H1 (cell line): ENCODE data around the gene PXT1. TPM values are rescaled to one million over a fixed set of nuclear protein-coding genes. Genes with fewer than 3 reads are reported as not detected.

Experiments used
- CHD2 ChIP-seq: IDR thresholded peaks from 2 replicates; pipeline ENCODE4 v1.6.1; 2012; ENCODE audit warnings: low read length, improper control_type of control experiment
- NRF1 ChIP-seq: IDR thresholded peaks from 2 replicates; pipeline ENCODE4 v1.6.1; 2011; ENCODE audit warnings: mild to moderate bottlenecking, low read depth, low read length, improper control_type of control experiment
- POU5F1 ChIP-seq: IDR thresholded peaks from 2 replicates; pipeline ENCODE4 v1.6.1; 2011; ENCODE audit warnings: low read depth, mild to moderate bottlenecking, low read length, moderate library complexity
- SRF ChIP-seq: IDR thresholded peaks from 2 replicates; pipeline ENCODE4 v1.6.1; 2011; ENCODE audit warnings: mild to moderate bottlenecking, low read depth, low read length, moderate library complexity
- polyA plus RNA-seq, 7 experiments: library from polyadenylated mRNA; depleted of rRNA in 3 of 7; stranded (reverse) in 5 of 7; unstranded in 2 of 7; fragments of >200 nt in 5 of 7; fragments of 200-250 nt in 2 of 7; gene quantifications; 1 replicate in 5 of 7; 2 replicates in 1 of 7; 4 replicates in 1 of 7; pipeline versions ENCODE4 v1.2.1 to v1.2.3, GENCODE V29; 2011 to 2013; ENCODE audit warnings: missing spikeins in 2 of 7, mixed read lengths in 2 of 7
- total RNA-seq: library from RNA; stranded (reverse); fragmentation: NEBNext Ultra II Directional; extraction: Animal tissue kit (Norgen Biotek cat#: 25700); gene quantifications from 2 replicates; pipeline ENCODE4 v1.2.1, GENCODE V29; 2021

PXT1 gene
- total and polyA plus RNA-seq, 2 of the 8 experiments (the other 6 are each of a cell fraction or from before 2014, with no cell fraction given) = 0.06 TPM; not detected in 1

GRCh38 chr6:36414481-36414880 lies 28.2 kb downstream of the PXT1 start (continued):
- TF ChIP-seq NRF1 (no peak), SRF (no peak), CHD2 (no peak), POU5F1 (no peak)
